Prostate gland (tissue), 2 donors: ENCODE results near the gene CACNG7.

Experiments
- CTCF ChIP-seq, 4 experiments: fragments of 200-600 bp in 2 of 4; fragments of 450-650 bp in 2 of 4; sonication (generic) in 2 of 4; IDR thresholded peaks; 1 replicate in 3 of 4; 2 replicates in 1 of 4; pipeline ENCODE4 v1.5.1; 2016 to 2019; ENCODE audit warnings: antibody characterized with exemption in 4 of 4, mild to moderate bottlenecking in 2 of 4, moderate library complexity in 2 of 4
- POLR2A ChIP-seq: fragments of 450-650 bp; IDR thresholded peaks from one replicate; pipeline ENCODE4 v1.6.1; 2016; ENCODE audit warnings: antibody characterized with exemption, mild to moderate bottlenecking
- POLR2AphosphoS5 ChIP-seq: sonication (generic); formaldehyde crosslinking; IDR thresholded peaks from one replicate; pipeline ENCODE4 v1.6.1; 2017; ENCODE audit warnings: antibody characterized with exemption

GRCh38 chr19:53909471-53910169 is 542 bp downstream of the CACNG7 start:
- no peak for TF ChIP-seq CTCF (IDR thresholded peaks at IDR 0.05)
- no peak for TF ChIP-seq POLR2A
- no peak for TF ChIP-seq POLR2AphosphoS5
